SW 1271 (cell line): Measurements from ENCODE around the gene USP10.

Experiments used
- DNase-seq, 2 experiments: peaks; one replicate each; lab custom pipeline; 2025; lab: John Stamatoyannopoulos, UW

USP10 gene

DNA sequence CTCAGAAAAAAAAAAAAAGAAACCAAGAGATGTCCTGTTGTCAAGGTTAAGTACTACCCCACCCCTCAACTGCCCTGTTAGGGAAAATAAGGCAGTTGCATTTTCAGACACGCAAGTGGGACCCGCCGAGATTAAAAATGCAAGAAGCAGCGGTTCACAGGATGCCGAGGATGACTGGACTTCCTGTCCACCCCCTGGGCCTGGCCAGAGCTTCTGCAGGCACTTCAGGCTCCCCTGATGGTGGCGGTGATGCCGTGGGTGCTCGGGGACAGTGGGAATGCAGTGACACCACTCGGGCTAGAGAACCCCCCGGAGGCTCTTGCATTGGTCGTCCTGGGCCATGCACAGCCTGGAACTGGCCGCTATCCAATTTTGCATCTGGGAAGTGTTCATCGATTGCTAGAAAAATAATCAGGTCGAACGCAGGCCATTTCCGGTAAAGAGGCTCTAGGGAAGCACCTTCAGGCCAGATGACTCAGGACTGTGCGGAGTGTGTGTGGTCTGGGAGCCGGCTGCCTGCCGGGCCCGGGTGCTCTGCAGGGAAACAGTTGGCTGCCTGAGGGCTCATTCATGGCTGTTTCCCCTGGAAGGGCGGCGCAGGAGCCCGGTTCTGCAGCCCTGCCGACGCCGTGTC is 106.6 kb downstream of the USP10 start:
- DNase-seq, result peak; percentile 63 to 87

DNA sequence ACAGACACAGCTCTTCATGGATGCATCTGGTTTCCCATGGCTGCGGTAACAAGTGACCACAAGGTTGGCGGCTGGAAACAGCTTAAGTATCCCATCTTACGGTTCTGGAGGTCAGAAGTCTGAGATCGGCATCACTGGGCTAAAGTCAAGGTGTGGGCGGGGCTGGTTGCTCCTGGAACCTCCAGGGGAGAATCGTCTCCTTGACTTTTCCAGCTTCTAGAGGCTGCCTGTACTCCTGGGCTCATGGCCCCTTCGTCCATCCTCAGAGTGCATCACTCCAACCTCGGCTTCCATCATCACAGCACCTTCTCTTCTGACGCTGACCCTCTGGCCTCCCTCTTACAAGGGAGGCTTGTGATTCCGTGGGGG is 107.1 kb downstream of the USP10 start:
- no peak for DNase-seq

- no peak for DNase-seq
Observed at GRCh38 chr16:84807776-84808175, 108.0 kb downstream of the USP10 start.

DNA sequence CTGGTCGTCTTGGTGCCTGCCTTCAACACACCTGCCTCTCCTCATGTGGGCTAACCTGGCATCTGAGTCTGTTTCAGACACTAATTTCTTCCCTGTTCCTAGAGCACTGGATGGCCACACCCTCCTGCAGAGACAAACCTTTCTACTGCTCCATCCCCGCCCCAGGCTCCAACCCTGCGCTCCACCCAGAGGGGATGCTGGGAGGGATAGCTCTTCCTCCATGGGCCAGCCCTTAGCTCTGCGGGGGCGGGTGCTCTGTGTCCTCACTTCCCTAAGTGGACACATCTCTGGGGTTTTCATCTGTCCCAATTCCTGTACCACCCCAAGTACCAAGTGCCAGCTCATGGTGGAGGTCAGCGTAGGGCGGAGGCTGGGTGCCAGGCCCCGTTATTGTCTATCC is 109.0 kb downstream of the USP10 start:
- DNase-seq, result no peak

DNA sequence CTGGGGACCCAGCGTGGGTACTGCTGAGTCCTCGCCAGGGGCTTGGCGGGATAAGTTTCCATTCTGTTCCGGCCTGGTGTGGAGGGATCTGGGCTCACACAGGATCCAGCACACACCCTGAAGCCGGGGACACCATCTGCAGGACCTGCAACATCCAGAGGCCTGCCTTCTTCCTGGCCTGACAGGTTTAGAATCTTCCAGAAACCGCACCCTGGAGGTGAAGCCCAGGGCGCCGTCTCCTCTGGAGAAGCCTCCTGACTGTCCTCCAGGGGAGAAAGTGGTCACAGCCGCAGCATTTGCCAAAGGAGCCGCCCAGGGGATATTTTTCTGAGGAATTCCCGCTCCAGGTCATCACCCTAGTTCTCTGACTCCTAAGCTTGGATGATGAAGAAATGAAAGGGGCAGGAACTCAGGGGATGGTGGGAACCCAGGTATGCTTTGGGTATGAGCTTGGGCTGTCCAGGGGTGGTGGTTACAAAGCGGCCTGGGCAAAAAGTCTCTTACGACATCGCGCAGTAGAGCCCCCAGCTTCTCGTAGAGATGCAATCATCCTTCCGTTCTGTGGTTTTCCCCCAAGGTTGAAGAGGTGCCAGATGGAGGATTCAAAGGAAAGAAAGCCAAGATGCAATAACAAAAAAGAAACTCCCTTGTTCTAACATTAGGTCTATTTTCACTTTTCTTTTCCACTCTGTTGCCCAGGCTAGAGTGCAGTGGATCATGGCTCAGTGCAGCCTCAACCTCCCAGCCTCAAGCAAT is 110.9 kb downstream of the USP10 start:
- DNase-seq, result no peak

GRCh38 chr16:84811529-84811928 is 111.7 kb downstream of the USP10 start:
- no peak for DNase-seq

GRCh38 chr16:84813141-84813934 is 113.5 kb downstream of the USP10 start:
- no peak for DNase-seq

- no peak for DNase-seq
Observed at GRCh38 chr16:84815462-84815861, 115.7 kb downstream of the USP10 start.

DNA sequence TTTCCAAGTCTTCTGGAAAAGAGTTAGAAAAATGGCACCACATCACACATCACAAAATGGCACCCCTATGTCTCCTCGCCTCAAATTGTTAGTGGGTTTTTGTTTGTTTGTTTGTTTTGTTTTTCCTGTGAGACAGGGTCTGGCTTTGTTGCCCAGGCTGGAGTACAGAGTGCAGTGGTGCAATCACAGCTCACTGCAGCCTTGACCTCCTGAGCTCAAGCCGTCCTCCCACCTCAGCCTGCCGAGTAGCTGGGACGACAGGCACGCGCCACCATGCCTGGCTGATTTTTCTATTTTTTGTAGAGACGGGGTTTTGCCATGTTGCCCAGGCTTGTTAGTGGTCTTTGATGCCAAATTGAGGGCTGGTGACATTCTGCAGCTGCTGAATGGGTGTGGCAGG is 116.2 kb downstream of the USP10 start:
- DNase-seq, result no peak

DNA sequence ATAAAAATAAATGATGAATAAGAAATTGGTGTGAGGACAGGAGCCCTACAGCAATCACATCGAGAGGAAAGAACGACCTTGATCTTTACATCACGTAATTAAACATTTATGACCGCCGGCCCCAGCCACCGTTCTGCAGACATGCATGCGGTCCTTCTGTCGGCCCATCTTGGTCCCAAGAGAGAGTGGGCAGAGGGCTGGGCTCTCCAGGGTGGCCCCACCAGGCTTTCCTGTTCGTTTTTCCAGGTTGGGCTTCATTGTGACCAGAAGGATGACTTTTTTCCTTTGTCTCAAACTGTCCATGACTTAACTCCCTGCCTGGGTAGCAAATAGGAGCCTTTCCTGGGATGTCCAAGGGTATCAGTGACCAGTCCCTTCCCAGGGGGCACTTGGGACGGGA is 116.7 kb downstream of the USP10 start:
- no peak for DNase-seq

- no peak for DNase-seq
Observed at GRCh38 chr16:84817206-84817605, 117.4 kb downstream of the USP10 start.

DNA sequence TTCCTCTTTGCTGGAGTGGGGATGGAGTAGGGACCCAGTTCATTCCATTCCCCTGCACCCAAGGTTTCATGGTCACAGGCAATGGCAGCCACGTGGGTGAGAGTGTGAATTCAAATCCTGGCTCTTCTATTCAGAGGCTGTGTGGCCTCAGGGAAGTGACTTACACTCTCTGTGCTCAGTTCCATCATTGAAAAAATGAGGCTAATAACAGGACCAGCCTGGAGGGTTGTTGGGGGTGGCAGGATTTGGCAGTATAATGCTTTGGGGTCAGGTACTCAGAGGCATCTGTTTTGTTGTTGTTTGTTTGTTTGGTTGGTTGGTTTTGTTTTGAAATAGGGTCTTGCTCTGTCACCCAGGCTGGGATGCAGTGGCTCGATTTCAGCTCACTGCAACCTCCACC is 117.8 kb downstream of the USP10 start:
- no peak for DNase-seq

GRCh38 chr16:84818133-84818532 is 118.3 kb downstream of the USP10 start:
- no peak for DNase-seq

GRCh38 chr16:84818989-84819643 is 119.3 kb downstream of the USP10 start:
- DNase-seq, result no peak

- DNase-seq, result peak; percentile 72 to 81
Observed at GRCh38 chr16:84819644-84820304, 120.0 kb downstream of the USP10 start, which contains the start of gene CRISPLD2. TSS of gene CRISPLD2 (plus strand) at chr16:84819985. CDS start at chr16:84838496, 18,511 bp downstream.

DNA sequence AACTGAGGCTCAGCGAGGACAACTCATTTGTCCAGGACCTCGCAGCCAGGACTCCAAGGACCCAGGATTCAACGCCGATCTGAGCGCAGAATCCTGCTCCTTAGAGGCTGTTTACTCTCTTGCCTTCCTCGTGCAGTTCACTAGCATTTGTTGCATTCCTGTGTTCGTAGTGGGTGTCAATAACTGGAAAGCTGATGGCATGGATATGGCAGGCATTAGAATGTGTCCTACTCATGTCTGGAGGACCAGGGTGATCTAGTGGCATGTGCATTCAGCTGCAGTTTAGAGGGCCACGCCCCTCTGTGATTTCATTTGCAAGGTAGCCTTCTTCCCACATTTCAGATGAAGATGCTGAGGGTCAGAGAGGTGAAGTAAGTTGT is 120.5 kb downstream of the USP10 start:
- no peak for DNase-seq

GRCh38 chr16:84820771-84821170 is 121.0 kb downstream of the USP10 start:
- no peak for DNase-seq

DNA sequence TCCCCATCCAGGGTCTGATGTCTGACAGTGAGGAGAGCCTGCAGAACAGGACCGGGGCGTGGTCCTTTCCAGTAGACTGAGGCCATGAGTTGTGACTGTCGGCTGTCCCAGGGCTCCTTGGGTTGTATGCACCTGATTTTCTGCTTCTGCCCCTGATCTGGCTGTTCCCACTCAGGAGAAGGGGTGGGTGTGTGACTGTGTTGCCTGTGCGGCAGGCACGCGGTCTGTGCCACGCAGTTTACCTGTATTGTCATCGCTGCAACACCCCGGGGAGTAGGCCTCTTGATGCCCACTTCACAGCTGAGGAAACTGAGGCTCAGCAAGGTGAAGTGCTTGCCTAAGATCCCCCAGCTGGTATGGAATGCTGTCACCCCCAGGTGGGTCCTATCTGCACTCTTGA is 121.4 kb downstream of the USP10 start:
- DNase-seq, result no peak

GRCh38 chr16:84821728-84822689 is 122.2 kb downstream of the USP10 start:
- no peak for DNase-seq

DNA sequence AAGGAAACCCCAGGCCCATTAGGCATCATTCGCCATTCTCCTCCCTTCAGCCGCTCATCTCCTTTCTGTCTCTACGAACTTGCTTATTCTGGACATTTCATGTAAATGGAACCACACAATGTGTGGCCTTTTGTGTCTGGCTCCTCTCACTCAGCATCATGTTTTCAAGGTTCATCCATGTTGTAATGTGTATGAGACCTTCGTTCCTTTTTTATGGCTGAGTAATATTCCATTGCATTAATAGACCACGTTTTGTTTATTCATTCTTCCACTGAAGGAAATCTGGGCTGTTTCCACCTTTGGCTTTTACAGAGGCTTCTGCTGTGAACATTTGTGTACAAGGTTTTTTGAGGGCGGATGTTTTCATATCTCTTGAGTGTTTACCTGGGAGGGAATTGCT is 123.2 kb downstream of the USP10 start:
- DNase-seq, result no peak

GRCh38 chr16:84823484-84823883 is 123.7 kb downstream of the USP10 start:
- no peak for DNase-seq
